ENCODE data around the gene CHST11.
A peak's percentile ranks its signal among the peaks of the same experiment; 100 is the strongest.

DNA sequence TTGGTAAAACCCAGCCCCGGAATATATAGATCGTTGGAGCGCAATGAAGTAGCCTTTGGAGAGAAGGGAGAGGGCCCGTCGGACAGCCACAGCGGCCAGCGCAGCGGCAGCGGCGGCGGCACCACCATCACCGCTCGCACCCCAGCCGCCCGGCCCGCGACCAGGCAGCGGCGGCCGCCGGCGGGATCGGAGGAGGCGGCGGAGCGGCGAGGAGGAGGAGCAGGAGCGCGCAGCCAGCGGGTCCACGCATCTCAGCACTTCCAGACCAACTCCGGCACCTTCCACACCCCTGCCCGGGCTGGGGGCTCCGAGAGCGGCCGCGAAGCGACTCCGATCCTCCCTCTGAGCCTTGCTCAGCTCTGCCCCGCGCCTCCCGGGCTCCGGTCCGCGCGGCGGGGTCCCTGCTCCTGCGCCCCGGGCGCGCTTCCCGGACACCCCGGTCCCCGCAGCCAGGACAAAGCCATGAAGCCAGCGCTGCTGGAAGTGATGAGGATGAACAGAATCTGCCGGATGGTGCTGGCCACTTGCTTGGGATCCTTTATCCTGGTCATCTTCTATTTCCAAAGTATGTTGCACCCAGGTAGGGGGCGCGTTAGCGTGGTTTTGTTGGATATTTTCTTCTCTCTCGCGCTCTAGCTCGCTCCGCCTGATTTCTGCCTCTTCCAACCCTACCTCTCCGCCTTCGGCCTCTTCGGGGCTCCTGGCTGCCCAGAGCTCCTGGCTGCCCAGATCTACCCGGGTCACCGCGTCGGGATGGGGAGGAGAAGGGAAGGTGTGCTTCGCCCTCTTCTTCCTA is 400 bp downstream of the CHST11 start:
- TF ChIP-seq, protein P1, sequence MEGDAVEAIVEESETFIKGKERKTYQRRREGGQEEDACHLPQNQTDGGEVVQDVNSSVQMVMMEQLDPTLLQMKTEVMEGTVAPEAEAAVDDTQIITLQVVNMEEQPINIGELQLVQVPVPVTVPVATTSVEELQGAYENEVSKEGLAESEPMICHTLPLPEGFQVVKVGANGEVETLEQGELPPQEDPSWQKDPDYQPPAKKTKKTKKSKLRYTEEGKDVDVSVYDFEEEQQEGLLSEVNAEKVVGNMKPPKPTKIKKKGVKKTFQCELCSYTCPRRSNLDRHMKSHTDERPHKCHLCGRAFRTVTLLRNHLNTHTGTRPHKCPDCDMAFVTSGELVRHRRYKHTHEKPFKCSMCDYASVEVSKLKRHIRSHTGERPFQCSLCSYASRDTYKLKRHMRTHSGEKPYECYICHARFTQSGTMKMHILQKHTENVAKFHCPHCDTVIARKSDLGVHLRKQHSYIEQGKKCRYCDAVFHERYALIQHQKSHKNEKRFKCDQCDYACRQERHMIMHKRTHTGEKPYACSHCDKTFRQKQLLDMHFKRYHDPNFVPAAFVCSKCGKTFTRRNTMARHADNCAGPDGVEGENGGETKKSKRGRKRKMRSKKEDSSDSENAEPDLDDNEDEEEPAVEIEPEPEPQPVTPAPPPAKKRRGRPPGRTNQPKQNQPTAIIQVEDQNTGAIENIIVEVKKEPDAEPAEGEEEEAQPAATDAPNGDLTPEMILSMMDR (optimal IDR thresholded peaks at IDR 0.05 in 1 of 3, IDR thresholded peaks at IDR 0.05 in 1 of 3, conservative IDR thresholded peaks at IDR 0.05 in 1 of 3; ENCODE audit: extremely low read depth in 1 of 3, insufficient read depth in 2 of 3, low read length in 3 of 3) = peak; percentile 47 to 70 (median 53)
- no peak for TF ChIP-seq EZH2 (IDR thresholded peaks at IDR 0.05; ENCODE audit: low read length)
